Peyer's patch (tissue), 4 donors: Measurements from ENCODE around the gene RCOR1.

Source experiments
- CTCF ChIP-seq, 6 experiments: fragments of 450-650 bp in 4 of 6; fragments of 200-600 bp in 2 of 6; sonication (generic) in 1 of 6; IDR thresholded peaks; one replicate each; pipeline ENCODE4 v1.5.1; 2017 to 2019; ENCODE audit warnings: antibody characterized with exemption in 6 of 6, mild to moderate bottlenecking in 3 of 6, moderate library complexity in 1 of 6
- POLR2A ChIP-seq, 2 donors: fragments of 450-650 bp; IDR thresholded peaks; one replicate each; pipeline ENCODE4 v1.5.1; 2017; ENCODE audit warnings: antibody characterized with exemption in 2 of 2, mild to moderate bottlenecking in 2 of 2, moderate library complexity in 2 of 2

DNA sequence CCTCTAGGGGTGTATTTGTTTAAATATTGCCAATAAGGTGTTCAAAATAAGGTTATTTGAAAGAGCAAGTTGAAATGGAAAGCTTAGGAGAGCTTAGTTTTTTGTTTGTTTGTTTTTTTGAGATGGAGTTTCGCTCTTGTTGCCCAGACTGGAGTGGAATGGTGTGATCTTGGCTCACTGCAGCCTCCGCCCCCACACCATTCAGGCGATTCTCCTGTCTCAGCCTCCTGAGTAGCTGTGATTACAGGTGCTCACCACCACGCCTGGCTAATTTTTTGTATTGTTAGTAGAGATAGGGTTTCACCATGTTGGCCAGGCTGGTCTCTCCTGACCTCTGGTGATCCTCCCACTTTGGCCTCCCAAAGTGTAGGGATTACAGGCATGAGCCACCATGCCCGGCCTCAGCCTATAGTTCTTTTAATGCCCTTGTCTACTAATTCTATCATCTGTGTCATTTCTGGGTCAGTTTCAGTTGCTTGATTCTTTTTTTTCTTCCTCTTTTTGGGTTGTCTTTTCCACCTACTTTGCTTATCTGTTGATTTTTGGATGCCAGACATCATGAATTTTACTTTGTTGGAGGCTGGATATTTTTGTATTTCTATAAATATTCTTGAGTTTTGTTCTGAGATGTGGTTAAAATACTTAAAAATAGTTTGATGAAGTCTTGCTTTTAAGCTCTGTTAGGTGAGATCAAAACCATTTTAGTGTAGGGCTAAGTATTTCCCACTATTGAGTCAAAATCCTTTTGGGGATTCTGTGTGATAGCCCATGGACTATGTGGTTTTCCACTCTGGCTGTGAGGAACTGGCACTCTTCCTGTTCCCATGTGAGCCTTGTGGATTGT lies 18.7 kb downstream of the RCOR1 start:
- TF ChIP-seq POLR2A (IDR thresholded peaks at IDR 0.05): no peak
- no peak for TF ChIP-seq CTCF (IDR thresholded peaks at IDR 0.05)
